Nephron progenitor cell (in vitro differentiated cells): ENCODE data around the gene ACOX3.

Experiments
- DNase-seq: peaks from one replicate; pipeline ENCODE4 v3.0.0; 2021
- H3K27ac Mint-ChIP-seq: 2 replicates; pipeline ENCODE4 v1.8.0; 2021; ENCODE audit warnings: mild to moderate bottlenecking, moderate library complexity, mixed read lengths
- H3K27me3 Mint-ChIP-seq: 2 replicates; pipeline ENCODE4 v1.8.0; 2021; ENCODE audit warnings: mild to moderate bottlenecking, low read depth, mixed read lengths; ENCODE audit not compliant: poor library complexity
- H3K36me3 Mint-ChIP-seq: 2 replicates; pipeline ENCODE4 v1.8.0; 2021; ENCODE audit warnings: low read depth, mixed read lengths
- H3K4me1 Mint-ChIP-seq: 2 replicates; pipeline ENCODE4 v1.8.0; 2021; ENCODE audit warnings: mixed read lengths
- H3K4me3 Mint-ChIP-seq: 2 replicates; pipeline ENCODE4 v1.8.0; 2021; ENCODE audit warnings: mild to moderate bottlenecking, moderate library complexity, mixed read lengths
- H3K9me3 Mint-ChIP-seq: 2 replicates; pipeline ENCODE4 v1.8.0; 2021; ENCODE audit warnings: mild to moderate bottlenecking, moderate library complexity, mixed read lengths
- CTCF ChIP-seq: fragments of 200-600 bp; sonication (generic); IDR thresholded peaks from 2 replicates; pipeline ENCODE4 v1.5.0; 2021; ENCODE audit warnings: antibody characterized with exemption

The ACOX3 gene

GRCh38 chr4:8323947-8324555 lies 116.5 kb downstream of the ACOX3 start:
- TF ChIP-seq CTCF: no peak
- DNase-seq: no peak
- Mint-ChIP-seq H3K4me1 (no peaks in the 10 kb centered on the region), H3K4me3 (no peak overlapping the region), H3K9me3 (peaks cover 19% of the 10 kb centered on the region), H3K27ac (no peak overlapping the region), H3K27me3 (peaks cover 17% of the 10 kb centered on the region), H3K36me3 (no peaks in the 10 kb centered on the region)

GRCh38 chr4:8322794-8323704 lies 117.5 kb downstream of the ACOX3 start:
- Mint-ChIP-seq H3K36me3 (no peaks in the 10 kb centered on the region), H3K4me3 (no peak overlapping the region), H3K4me1 (peaks cover 1% of the 10 kb centered on the region), H3K9me3 (peaks cover 19% of the 10 kb centered on the region), H3K27me3 (peaks cover 17% of the 10 kb centered on the region), H3K27ac (no peak overlapping the region)
- TF ChIP-seq CTCF: no peak
- DNase-seq: no peak

- peaks cover 5% of the 10 kb centered on the region for H3K4me1 Mint-ChIP-seq
- DNase-seq: no peak
- H3K4me3 Mint-ChIP-seq: no peak overlapping the region
- H3K36me3 Mint-ChIP-seq: no peaks in the 10 kb centered on the region
- peaks cover 14% of the 10 kb centered on the region for H3K9me3 Mint-ChIP-seq
- H3K27me3 Mint-ChIP-seq: peaks cover 17% of the 10 kb centered on the region
- no peak overlapping the region for H3K27ac Mint-ChIP-seq
- no peak for TF ChIP-seq CTCF
These were observed 118.8 kb downstream of the ACOX3 start for GRCh38 chr4:8321771-8322170.

- Mint-ChIP-seq H3K4me3 (no peak overlapping the region), H3K27ac (no peak overlapping the region)
These were observed 119.3 kb downstream of the ACOX3 start for GRCh38 chr4:8321220-8321619.

GRCh38 chr4:8320386-8320750 lies 120.2 kb downstream of the ACOX3 start:
- TF ChIP-seq CTCF: no peak
- Mint-ChIP-seq H3K9me3 (peaks cover 10% of the 10 kb centered on the region), H3K36me3 (no peaks in the 10 kb centered on the region), H3K4me3 (no peak overlapping the region), H3K27ac (no peak overlapping the region), H3K27me3 (peaks cover 12% of the 10 kb centered on the region), H3K4me1 (peaks cover 19% of the 10 kb centered on the region)
- DNase-seq: no peak

More at GRCh38 chr4:8321220-8321619, 119.3 kb downstream of the ACOX3 start:
- no peak for TF ChIP-seq CTCF
- peaks cover 14% of the 10 kb centered on the region for H3K27me3 Mint-ChIP-seq
- peaks cover 11% of the 10 kb centered on the region for H3K4me1 Mint-ChIP-seq
- H3K9me3 Mint-ChIP-seq: peaks cover 10% of the 10 kb centered on the region
- DNase-seq: no peak
- H3K36me3 Mint-ChIP-seq: no peaks in the 10 kb centered on the region
